HepG2 (cell line): ENCODE measurements around the gene PROCR. TPM values are rescaled to one million over a fixed set of nuclear protein-coding genes. Genes with fewer than 3 reads are reported as not detected.
"Not testable (repeated sequence)": the region's sequence is repeated elsewhere in the genome, so short reads cannot be mapped to it uniquely, and the experiment has no call there.

Experiments used
- ATAC-seq: fragments of 200-7000 bp; cut with Tn5 transposase; 3 replicates; pipeline ENCODE4 v1.9.1; 2020; ENCODE audit warnings: mild to moderate bottlenecking, moderate library complexity
- BruUV-seq: library from RNA; stranded (reverse); fragments of 400-500 nt; replicated peaks from 2 replicates; lab custom pipeline; 2021; lab: Mats Ljungman, UMichigan
- CTCF ChIA-PET: fragments of 300-600 bp; formaldehyde crosslinking; extraction: SDS; loops from one replicate; lab custom pipeline; 2021; ENCODE audit warnings: low total read pairs, inconsistent platforms, low intra/inter-chr PET ratio; lab: Yijun Ruan, JAX
- POLR2A ChIA-PET: fragments of 350-600 bp; sonication (Branson Sonifier 250); formaldehyde crosslinking; loops from one replicate; lab custom pipeline; 2020; ENCODE audit warnings: antibody characterized with exemption, inconsistent platforms; lab: Yijun Ruan, JAX
- DNase-seq: peaks from one replicate; pipeline ENCODE4 v3.0.0-alpha.2; 2015; ENCODE audit warnings: low spot score
- FAIRE-seq: peaks from 3 replicates; lab custom pipeline; 2011; peaks lifted over from hg19 to GRCh38; lab: Jason Lieb, UNC
- H2AFZ ChIP-seq: one replicate; pipeline ENCODE4 v1.6.1; 2011; ENCODE audit warnings: low read length, inconsistent platforms
- H3K27ac ChIP-seq: fragments of 300-600 bp; 3 replicates; pipeline ENCODE4 v1.8.0; 2011; ENCODE audit warnings: mixed run types, mild to moderate bottlenecking, mixed read lengths, low read length, inconsistent platforms; ENCODE audit not compliant: insufficient read depth; ENCODE audit errors: extremely low read length
- H3K27me3 ChIP-seq, 2 experiments: fragments of 200-600 bp in 1 of 2; 2 replicates in 1 of 2; 3 replicates in 1 of 2; pipeline versions ENCODE4 v1.6.0 to v1.8.0; 2011; ENCODE audit warnings: low read length in 2 of 2, mild to moderate bottlenecking in 2 of 2, moderate library complexity in 2 of 2, inconsistent platforms in 1 of 2; ENCODE audit not compliant: insufficient read depth in 2 of 2, control insufficient read depth in 1 of 2
- H3K36me3 ChIP-seq, 2 experiments: fragments of 200-600 bp in 1 of 2; replicated peaks in 1 of 2; 2 replicates in 1 of 2; 3 replicates in 1 of 2; pipeline versions ENCODE4 v1.5.1 to v1.8.0; 2011; ENCODE audit warnings: low read length in 2 of 2, inconsistent platforms in 1 of 2; ENCODE audit not compliant: insufficient read depth in 2 of 2, control insufficient read depth in 1 of 2
- H3K4me1 ChIP-seq: 2 replicates; pipeline ENCODE4 v1.5.1; 2012; ENCODE audit warnings: low read length, inconsistent platforms; ENCODE audit not compliant: insufficient read depth
- H3K4me2 ChIP-seq: 2 replicates; pipeline ENCODE4 v1.6.0; 2011; ENCODE audit warnings: low read depth, low read length, inconsistent platforms
- H3K4me3 ChIP-seq, 3 experiments: fragments of 200-600 bp in 1 of 3; sonication (generic), shearing (Covaris generic) in 1 of 3; replicated peaks in 1 of 3; 2 replicates each; pipeline ENCODE4 v1.5.1; 2011 to 2016; ENCODE audit warnings: low read length in 3 of 3, inconsistent platforms in 2 of 3, low read depth in 2 of 3, mild to moderate bottlenecking in 2 of 3, control low read depth in 1 of 3, mixed read lengths in 1 of 3; ENCODE audit not compliant: insufficient read depth in 1 of 3
- H3K79me2 ChIP-seq: one replicate; pipeline ENCODE4 v1.6.1; 2011; ENCODE audit warnings: low read length, inconsistent platforms; ENCODE audit not compliant: insufficient read depth
- H3K9ac ChIP-seq: 2 replicates; pipeline ENCODE4 v1.6.0; 2011; ENCODE audit warnings: mild to moderate bottlenecking, low read depth, low read length, inconsistent platforms; ENCODE audit not compliant: insufficient read depth
- H3K9me3 ChIP-seq: 2 replicates; pipeline ENCODE4 v1.5.1; 2012; ENCODE audit warnings: mild to moderate bottlenecking, low read length
- H4K20me1 ChIP-seq: 2 replicates; pipeline ENCODE4 v1.6.0; 2011; ENCODE audit warnings: inconsistent platforms, mild to moderate bottlenecking, low read length, moderate library complexity; ENCODE audit not compliant: insufficient read depth
- ATF1 ChIP-seq: IDR thresholded peaks from 2 replicates; pipeline ENCODE4 v1.6.1; 2016; ENCODE audit warnings: mild to moderate bottlenecking, control low read depth
- BRD4 ChIP-seq: sonication (generic); formaldehyde crosslinking; IDR thresholded peaks from 2 replicates; pipeline ENCODE4 v1.4.0; 2020; ENCODE audit warnings: missing genetic modification reagents
- CCDC6 ChIP-seq: sonication (generic); formaldehyde crosslinking; IDR thresholded peaks from 2 replicates; pipeline ENCODE4 v1.8.1; 2022; ENCODE audit warnings: mild to moderate bottlenecking, missing genetic modification reagents, moderate library complexity
- CREB1 ChIP-seq, 2 experiments: fragments of 450-650 bp in 1 of 2; IDR thresholded peaks; 2 replicates each; pipeline ENCODE4 v1.6.1; 2016 to 2017; ENCODE audit warnings: control low read depth in 1 of 2, mild to moderate bottlenecking in 1 of 2, missing compliant biosample characterization in 1 of 2, missing genetic modification characterization in 1 of 2
- ELF4 ChIP-seq: sonication (generic); formaldehyde crosslinking; IDR thresholded peaks from 2 replicates; pipeline ENCODE4 v1.5.0; 2020; ENCODE audit warnings: missing genetic modification reagents, mild to moderate bottlenecking, moderate library complexity, borderline replicate concordance
- HHEX ChIP-seq: IDR thresholded peaks from 2 replicates; pipeline ENCODE4 v1.6.1; 2016; ENCODE audit warnings: control low read depth
- HMG20A ChIP-seq: IDR thresholded peaks from 2 replicates; pipeline ENCODE4 v1.6.1; 2016; ENCODE audit warnings: borderline replicate concordance
- NCOA1 ChIP-seq: sonication (generic); formaldehyde crosslinking; IDR thresholded peaks from 2 replicates; pipeline ENCODE4 v1.9.0; 2021; ENCODE audit warnings: missing genetic modification reagents
- YEATS2 ChIP-seq: sonication (generic); formaldehyde crosslinking; IDR thresholded peaks from 2 replicates; pipeline ENCODE4 v1.4.0; 2020; ENCODE audit warnings: missing genetic modification reagents, borderline replicate concordance
- ZNF12 ChIP-seq: sonication (generic); formaldehyde crosslinking; IDR thresholded peaks from 2 replicates; pipeline ENCODE4 v1.5.0; 2020; ENCODE audit warnings: missing genetic modification reagents
- ZNF124 ChIP-seq: sonication (generic); formaldehyde crosslinking; IDR thresholded peaks from 2 replicates; pipeline ENCODE4 v1.4.0; 2020; ENCODE audit warnings: missing genetic modification reagents
- ZNF337 ChIP-seq: sonication (generic); formaldehyde crosslinking; IDR thresholded peaks from 2 replicates; pipeline ENCODE4 v1.5.1; 2020; ENCODE audit warnings: missing genetic modification reagents, low read depth, mild to moderate bottlenecking, borderline replicate concordance
- ZNF615 ChIP-seq: sonication (generic); formaldehyde crosslinking; IDR thresholded peaks from 2 replicates; pipeline ENCODE4 v1.5.0; 2020; ENCODE audit warnings: mild to moderate bottlenecking, missing genetic modification reagents, borderline replicate concordance
- ZNF75D ChIP-seq: sonication (generic); formaldehyde crosslinking; IDR thresholded peaks from 2 replicates; pipeline ENCODE4 v1.8.1; 2023; ENCODE audit warnings: missing genetic modification reagents, mild to moderate bottlenecking, borderline replicate concordance
- ZSCAN12 ChIP-seq: sonication (generic); formaldehyde crosslinking; IDR thresholded peaks from 2 replicates; pipeline ENCODE4 v1.9.0; 2021; ENCODE audit warnings: mild to moderate bottlenecking, missing genetic modification reagents
- WGBS: methylation state at CpG from one replicate; pipeline ENCODE4 v1.1.6; 2017; ENCODE audit warnings: low lambda C conversion rate; 5-methylcytosine and 5-hydroxymethylcytosine counted together
- in situ Hi-C: cut with HindIII; loops from 2 replicates; pipeline ENCODE4 v1.10.0; 2017; ENCODE audit warnings: low pct_unique_long_range_greater_than_20kb; ENCODE audit not compliant: extremely low pct_ligation_motif_present
- intact Hi-C: fragments of 100-400 bp; cut with micrococcal nuclease; formaldehyde crosslinking; loops from one replicate; pipeline ENCODE4 v1.10.0; 2022; ENCODE audit not compliant: unreplicated experiment
- polyA plus RNA-seq, 8 experiments: library from polyadenylated mRNA; depleted of rRNA in 3 of 8; stranded (reverse) in 7 of 8; unstranded in 1 of 8; fragments of >200 nt; fragmentation: Illumina TruSeq in 4 of 8; extraction: Trizol in 4 of 8; gene quantifications; 2 replicates each; pipeline versions ENCODE4 v1.2.1 to v1.2.3, GENCODE V29; 2011 to 2016; ENCODE audit warnings: low read depth in 4 of 8, missing spikeins in 1 of 8, mixed read lengths in 1 of 8; ENCODE audit not compliant: insufficient read depth in 1 of 8
- total RNA-seq, 5 experiments: library from RNA; depleted of rRNA; stranded (reverse); fragments of >200 nt; fragmentation: Illumina TruSeq; extraction: Trizol; gene quantifications; 2 replicates each; pipeline ENCODE4 v1.2.3, GENCODE V29; 2016; ENCODE audit warnings: low read depth in 1 of 5
- TF ChIP-seq, protein P1 (sequence below): IDR thresholded peaks from 2 replicates; pipeline ENCODE4 v1.6.1; 2016; ENCODE audit warnings: missing compliant biosample characterization, missing genetic modification reagents, borderline replicate concordance
- TF ChIP-seq, protein P2 (sequence below): sonication (generic); formaldehyde crosslinking; IDR thresholded peaks from 2 replicates; pipeline ENCODE4 v1.9.0; 2021; ENCODE audit warnings: missing genetic modification reagents, borderline replicate concordance
- TF ChIP-seq, protein P3 (sequence below): sonication (generic); formaldehyde crosslinking; IDR thresholded peaks from 2 replicates; pipeline ENCODE4 v1.8.1; 2023; ENCODE audit warnings: mild to moderate bottlenecking, moderate library complexity, missing genetic modification reagents

Gene PROCR
- total and polyA plus RNA-seq, 2 of the 13 experiments (the other 11 are each of a cell fraction or from before 2014, with no cell fraction given): 1.4 to 1.7 TPM

DNA sequence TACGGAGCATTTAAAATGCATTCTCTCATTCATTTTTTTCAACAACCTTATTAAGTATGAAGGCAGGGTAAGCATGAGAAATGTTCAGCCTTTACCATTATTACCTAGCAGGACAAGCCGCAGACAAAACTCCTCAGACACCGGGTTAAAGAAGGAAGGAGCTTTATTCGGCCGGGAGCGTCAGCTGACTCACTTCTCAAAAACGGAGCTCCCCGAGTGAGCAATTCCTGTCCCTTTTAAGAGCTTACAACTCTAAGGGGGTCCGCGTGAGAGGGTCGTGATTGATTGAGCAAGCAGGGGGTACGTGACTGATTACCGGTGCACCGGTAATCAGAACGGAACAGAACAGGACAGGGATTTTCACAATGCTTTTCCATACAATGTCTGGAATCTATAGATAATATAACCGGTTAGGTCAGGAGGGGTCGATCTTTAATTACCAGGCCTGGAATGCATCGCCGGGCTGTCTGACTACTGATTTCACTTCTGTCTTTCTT, 24.2 kb upstream of the PROCR start:
- ATAC-seq: peak; percentile 8
- not testable (repeated sequence) for FAIRE-seq; TF ChIP-seq CREB1 (IDR thresholded peaks at IDR 0.05)
- in situ Hi-C loops: loop anchor here (5.0 to 25.0 kb wide), 3 partner anchors 60 to 290 kb away; partner anchors contain the start of gene GDF5
- TF ChIP-seq CCDC6 (CRISPR knock-in tag) (0 out of 2 replicates have a peak, but pooled peaks have one; percentile 12), ELF4 (CRISPR knock-in tag) (0 out of 2 replicates have a peak, but pooled peaks have one; percentile 1), BRD4 (CRISPR knock-in tag) (0 out of 2 replicates have a peak, but pooled peaks have one; percentile 3), CREB1 (CRISPR knock-in tag; IDR thresholded peaks at IDR 0.05) (peak; percentile 49; the same call in 1 of the 2 replicates), HHEX (CRISPR knock-in tag) (0 out of 2 replicates have a peak, but pooled peaks have one; percentile 9), HMG20A (0 out of 2 replicates have a peak, but pooled peaks have one; percentile 12), ZNF337 (0 out of 2 replicates have a peak, but pooled peaks have one; percentile 39), ZNF124 (CRISPR knock-in tag) (peak; percentile 90; the same call in 1 of the 2 replicates), ZNF12 (CRISPR knock-in tag) (peak; percentile 4; the same call in 1 of the 2 replicates), NCOA1 (CRISPR knock-in tag) (0 out of 2 replicates have a peak, but pooled peaks have one; percentile 24), ZNF615 (CRISPR knock-in tag) (0 out of 2 replicates have a peak, but pooled peaks have one; percentile 64), ZNF75D (0 out of 2 replicates have a peak, but pooled peaks have one; percentile 34), ATF1 (CRISPR knock-in tag) (peak; percentile 48; the same call in 1 of the 2 replicates), YEATS2 (peak; percentile 11; the same call in 1 of the 2 replicates), ZSCAN12 (0 out of 2 replicates have a peak, but pooled peaks have one; percentile 12)
- TF ChIP-seq, protein P1, sequence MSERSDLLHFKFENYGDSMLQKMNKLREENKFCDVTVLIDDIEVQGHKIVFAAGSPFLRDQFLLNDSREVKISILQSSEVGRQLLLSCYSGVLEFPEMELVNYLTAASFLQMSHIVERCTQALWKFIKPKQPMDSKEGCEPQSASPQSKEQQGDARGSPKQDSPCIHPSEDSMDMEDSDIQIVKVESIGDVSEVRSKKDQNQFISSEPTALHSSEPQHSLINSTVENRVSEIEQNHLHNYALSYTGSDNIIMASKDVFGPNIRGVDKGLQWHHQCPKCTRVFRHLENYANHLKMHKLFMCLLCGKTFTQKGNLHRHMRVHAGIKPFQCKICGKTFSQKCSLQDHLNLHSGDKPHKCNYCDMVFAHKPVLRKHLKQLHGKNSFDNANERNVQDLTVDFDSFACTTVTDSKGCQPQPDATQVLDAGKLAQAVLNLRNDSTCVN (CRISPR knock-in tag): 0 out of 2 replicates have a peak, but pooled peaks have one; percentile 2
- TF ChIP-seq, protein P2, sequence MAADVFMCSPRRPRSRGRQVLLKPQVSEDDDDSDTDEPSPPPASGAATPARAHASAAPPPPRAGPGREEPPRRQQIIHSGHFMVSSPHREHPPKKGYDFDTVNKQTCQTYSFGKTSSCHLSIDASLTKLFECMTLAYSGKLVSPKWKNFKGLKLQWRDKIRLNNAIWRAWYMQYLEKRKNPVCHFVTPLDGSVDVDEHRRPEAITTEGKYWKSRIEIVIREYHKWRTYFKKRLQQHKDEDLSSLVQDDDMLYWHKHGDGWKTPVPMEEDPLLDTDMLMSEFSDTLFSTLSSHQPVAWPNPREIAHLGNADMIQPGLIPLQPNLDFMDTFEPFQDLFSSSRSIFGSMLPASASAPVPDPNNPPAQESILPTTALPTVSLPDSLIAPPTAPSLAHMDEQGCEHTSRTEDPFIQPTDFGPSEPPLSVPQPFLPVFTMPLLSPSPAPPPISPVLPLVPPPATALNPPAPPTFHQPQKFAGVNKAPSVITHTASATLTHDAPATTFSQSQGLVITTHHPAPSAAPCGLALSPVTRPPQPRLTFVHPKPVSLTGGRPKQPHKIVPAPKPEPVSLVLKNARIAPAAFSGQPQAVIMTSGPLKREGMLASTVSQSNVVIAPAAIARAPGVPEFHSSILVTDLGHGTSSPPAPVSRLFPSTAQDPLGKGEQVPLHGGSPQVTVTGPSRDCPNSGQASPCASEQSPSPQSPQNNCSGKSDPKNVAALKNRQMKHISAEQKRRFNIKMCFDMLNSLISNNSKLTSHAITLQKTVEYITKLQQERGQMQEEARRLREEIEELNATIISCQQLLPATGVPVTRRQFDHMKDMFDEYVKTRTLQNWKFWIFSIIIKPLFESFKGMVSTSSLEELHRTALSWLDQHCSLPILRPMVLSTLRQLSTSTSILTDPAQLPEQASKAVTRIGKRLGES (CRISPR knock-in tag): 0 out of 2 replicates have a peak, but pooled peaks have one; percentile 6
- TF ChIP-seq, protein P3, sequence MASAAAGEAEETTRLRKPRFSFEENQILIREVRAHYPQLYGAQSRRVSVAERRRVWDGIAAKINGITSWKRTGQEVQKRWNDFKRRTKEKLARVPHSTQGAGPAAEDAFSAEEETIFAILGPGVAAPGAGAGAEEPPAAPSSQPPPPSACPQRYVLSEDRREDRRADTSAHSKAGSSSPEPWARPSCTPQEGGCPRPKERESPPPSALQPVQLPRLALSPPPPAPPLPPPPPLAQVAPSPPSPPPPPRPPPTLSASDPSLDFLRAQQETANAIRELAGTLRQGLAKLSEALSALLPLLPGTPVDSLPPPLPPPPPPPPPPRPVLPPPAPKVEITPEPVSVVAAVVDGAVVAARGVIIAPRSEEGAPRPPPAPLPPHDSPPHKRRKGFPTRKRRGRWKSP (CRISPR knock-in tag): peak; percentile 2; the same call in 1 of the 2 replicates

More for the DNA sequence above, 24.2 kb upstream of the PROCR start:
- ChIA-PET CTCF (interaction anchor here (1.8 to 3.3 kb wide), 2 partner anchors 61 to 122 kb away, joined by 6 to 38 read pairs; no protein-coding TSS in a partner anchor), POLR2A (interaction anchor here (0.8 to 2.7 kb wide), 18 partner anchors 10 to 307 kb away, joined by 3 to 33 read pairs (median 8); partner anchors contain the start of genes EIF6 and TRPC4AP)
- peak overlapping the region; percentile 96 for H2AFZ ChIP-seq
- peak overlapping the region; percentile 88 for H3K4me2 ChIP-seq
- not testable (repeated sequence) for H3K79me2 ChIP-seq, H3K9me3 ChIP-seq, H3K36me3 ChIP-seq, DNase-seq, H4K20me1 ChIP-seq, H3K27me3 ChIP-seq
- intact Hi-C loops: loop anchor here (1.0 to 2.0 kb wide), 2 partner anchors 27 to 55 kb away; partner anchors contain the start of gene TRPC4AP
- TSS peak; percentile 95 for BruUV-seq
- peak overlapping the region; percentile 75 for H3K9ac ChIP-seq
- H3K4me1 ChIP-seq: peaks cover 31% of the 10 kb centered on the region
- H3K27ac ChIP-seq: peak overlapping the region; percentile 71
- peak overlapping the region; percentile 78 to 92 (median 91) for H3K4me3 ChIP-seq
- WGBS: 2% methylated on average over 19 of the region's 19 CpGs
